SK-N-SH (cell line): ENCODE results near the gene CYSLTR2. TPM values are rescaled to one million over a fixed set of nuclear protein-coding genes. Genes with fewer than 3 reads are reported as not detected.

ENCODE experiments used
- CTCF ChIA-PET: fragments of 300-600, 350-600 bp; formaldehyde crosslinking; extraction: SDS; loops from one replicate; lab custom pipeline; 2021; lab: Yijun Ruan, JAX
- POLR2A ChIA-PET: fragments of 350-600 bp; sonication (Branson Sonifier 250); formaldehyde crosslinking; extraction: SDS; loops from one replicate; lab custom pipeline; 2020; ENCODE audit warnings: antibody characterized with exemption, inconsistent platforms; lab: Yijun Ruan, JAX
- DNase-seq: peaks from one replicate; pipeline ENCODE4 v3.0.0; 2012
- H2AFZ ChIP-seq: fragments of 200-600 bp; sonication (generic); 2 replicates; pipeline ENCODE4 v1.8.1; 2016; ENCODE audit warnings: antibody characterized with exemption, mild to moderate bottlenecking, low read depth
- H3F3A ChIP-seq: fragments of 200-600 bp; sonication (generic); replicated peaks from 2 replicates; pipeline ENCODE3; 2016; ENCODE audit warnings: antibody characterized with exemption, mild to moderate bottlenecking; ENCODE audit not compliant: insufficient read depth
- H3K27ac ChIP-seq, 2 experiments: fragments of 200-500 bp in 1 of 2; fragments of 200-600 bp in 1 of 2; sonication (Bioruptor generic) in 1 of 2; sonication (generic), shearing (Covaris generic) in 1 of 2; 2 replicates each; pipeline versions ENCODE4 v1.5.1 to v1.6.1; 2014 to 2016; ENCODE audit warnings: low read depth in 2 of 2, inconsistent platforms in 1 of 2, low read length in 1 of 2, mild to moderate bottlenecking in 1 of 2, mixed read lengths in 1 of 2
- H3K27me3 ChIP-seq: fragments of 200-600 bp; sonication (generic), shearing (Covaris generic); 2 replicates; pipeline ENCODE4 v1.6.1; 2016; ENCODE audit warnings: mixed run types; ENCODE audit not compliant: insufficient read depth
- H3K36me3 ChIP-seq, 2 experiments: fragments of 200-500 bp in 1 of 2; fragments of 200-600 bp in 1 of 2; sonication (Bioruptor generic) in 1 of 2; sonication (generic) in 1 of 2; replicated peaks in 1 of 2; 2 replicates each; pipeline versions ENCODE3 to v1.5.1; 2014 to 2016; ENCODE audit warnings: low read length in 1 of 2, mild to moderate bottlenecking in 1 of 2; ENCODE audit not compliant: insufficient read depth in 2 of 2, control insufficient read depth in 1 of 2
- H3K4me1 ChIP-seq, 2 experiments: fragments of 200-500 bp in 1 of 2; fragments of 200-600 bp in 1 of 2; sonication (Bioruptor generic) in 1 of 2; sonication (generic), shearing (Covaris generic) in 1 of 2; 2 replicates each; pipeline versions ENCODE4 v1.5.1 to v1.6.1; 2014 to 2016; ENCODE audit warnings: low read depth in 1 of 2, low read length in 1 of 2, mixed run types in 1 of 2; ENCODE audit not compliant: insufficient read depth in 2 of 2, control insufficient read depth in 1 of 2
- H3K4me2 ChIP-seq: fragments of 200-600 bp; sonication (generic), shearing (Covaris generic); 2 replicates; pipeline ENCODE4 v1.6.1; 2017; ENCODE audit warnings: mixed run types
- H3K4me3 ChIP-seq, 2 experiments: fragments of 200-500 bp in 1 of 2; fragments of 200-600 bp in 1 of 2; sonication (Bioruptor generic) in 1 of 2; sonication (generic), shearing (Covaris generic) in 1 of 2; 2 replicates each; pipeline versions ENCODE4 v1.5.1 to v1.8.1; 2014 to 2016; ENCODE audit warnings: low read depth in 2 of 2, inconsistent platforms in 1 of 2, low read length in 1 of 2, mild to moderate bottlenecking in 1 of 2, mixed read lengths in 1 of 2, moderate library complexity in 1 of 2
- H3K79me2 ChIP-seq: fragments of 200-600 bp; sonication (generic); 2 replicates; pipeline ENCODE4 v1.8.1; 2017; ENCODE audit warnings: mild to moderate bottlenecking; ENCODE audit not compliant: insufficient read depth
- H3K9ac ChIP-seq: fragments of 200-600 bp; sonication (generic); 2 replicates; pipeline ENCODE4 v1.6.1; 2017; ENCODE audit warnings: mixed run types
- H3K9me2 ChIP-seq: fragments of 200-600 bp; sonication (generic); 2 replicates; pipeline ENCODE4 v1.6.1; 2017; ENCODE audit warnings: mixed run types
- H3K9me3 ChIP-seq: fragments of 200-600 bp; sonication (generic); 2 replicates; pipeline ENCODE4 v1.6.1; 2017; ENCODE audit warnings: mixed run types, mild to moderate bottlenecking, moderate library complexity
- H4K20me1 ChIP-seq: fragments of 200-600 bp; sonication (generic); 2 replicates; pipeline ENCODE4 v1.6.1; 2017; ENCODE audit warnings: mild to moderate bottlenecking, mixed run types; ENCODE audit not compliant: insufficient read depth
- CTCF ChIP-seq: fragments of 200-600 bp; sonication (generic); IDR thresholded peaks from 2 replicates; pipeline ENCODE4 v1.6.1; 2017; ENCODE audit warnings: antibody characterized with exemption, mild to moderate bottlenecking, moderate library complexity
- EP300 ChIP-seq, 2 experiments: IDR thresholded peaks; 2 replicates each; pipeline versions ENCODE4 v1.4.0 to v1.6.1; 2012; ENCODE audit warnings: borderline replicate concordance in 1 of 2, low read depth in 1 of 2, low read length in 1 of 2
- FOSL2 ChIP-seq: IDR thresholded peaks from 2 replicates; pipeline ENCODE4 v1.4.0; 2012; ENCODE audit warnings: low read depth, mild to moderate bottlenecking, moderate library complexity, borderline replicate concordance
- FOXM1 ChIP-seq: IDR thresholded peaks from 2 replicates; pipeline ENCODE4 v1.4.0; 2012; ENCODE audit warnings: low read depth, mild to moderate bottlenecking
- GATA2 ChIP-seq: sonication (generic); formaldehyde crosslinking; IDR thresholded peaks from 2 replicates; pipeline ENCODE4 v1.5.0; 2020; ENCODE audit warnings: mild to moderate bottlenecking, missing genetic modification reagents
- IRF3 ChIP-seq: fragments of 150-350 bp; IDR thresholded peaks from 2 replicates; pipeline ENCODE4 v1.6.1; 2016; ENCODE audit warnings: mild to moderate bottlenecking, low read depth, low read length
- MEF2A ChIP-seq: IDR thresholded peaks from 2 replicates; pipeline ENCODE4 v1.4.0; 2012; ENCODE audit warnings: low read depth, borderline replicate concordance
- MXI1 ChIP-seq: IDR thresholded peaks from 2 replicates; pipeline ENCODE4 v1.6.1; 2012; ENCODE audit warnings: mild to moderate bottlenecking, low read depth, low read length, improper control_type of control experiment
- PBX3 ChIP-seq: IDR thresholded peaks from 2 replicates; pipeline ENCODE4; 2012
- REST ChIP-seq: IDR thresholded peaks from 2 replicates; pipeline ENCODE4 v1.6.1; 2012; ENCODE audit warnings: mild to moderate bottlenecking, low read depth, low read length, moderate library complexity
- RFX5 ChIP-seq: IDR thresholded peaks from 2 replicates; pipeline ENCODE4 v1.6.1; 2012; ENCODE audit warnings: mild to moderate bottlenecking, improper control_type of control experiment, low read length
- RXRA ChIP-seq: IDR thresholded peaks from 2 replicates; pipeline ENCODE4 v1.4.0; 2012; ENCODE audit warnings: low read depth, mild to moderate bottlenecking, borderline replicate concordance
- USF1 ChIP-seq: IDR thresholded peaks from 2 replicates; pipeline ENCODE4 v1.4.0; 2012; ENCODE audit warnings: low read depth, borderline replicate concordance
- USF2 ChIP-seq: fragments of 150-350 bp; IDR thresholded peaks from 2 replicates; pipeline ENCODE4 v1.6.1; 2017; ENCODE audit warnings: antibody characterized with exemption, low read length, low read depth, borderline replicate concordance
- YY1 ChIP-seq: IDR thresholded peaks from 2 replicates; pipeline ENCODE4 v1.4.0; 2012; ENCODE audit warnings: low read depth, mild to moderate bottlenecking
- WGBS: methylation state at CpG from one replicate; pipeline ENCODE4 v1.1.6; 2017; ENCODE audit warnings: low lambda C conversion rate; 5-methylcytosine and 5-hydroxymethylcytosine counted together
- polyA plus RNA-seq, 3 experiments: library from polyadenylated mRNA; depleted of rRNA; stranded (reverse); fragments of >200 nt; gene quantifications; 2 replicates each; pipeline ENCODE4 v1.2.3, GENCODE V29; 2012

The CYSLTR2 gene
- polyA plus RNA-seq, 1 of the 3 experiments (the other 2 are of a cell fraction): 0.12 TPM

GRCh38 chr13:48731001-48731658, 77.4 kb downstream of the CYSLTR2 start:
- Histone ChIP-seq H3K9me2 (no peaks in the 10 kb centered on the region), H3K27ac (no peak overlapping the region), H3F3A (no peaks in the 10 kb centered on the region), H2AFZ (no peak overlapping the region), H3K27me3 (no peaks in the 10 kb centered on the region), H3K79me2 (no peaks in the 10 kb centered on the region), H3K9ac (no peak overlapping the region), H3K4me3 (no peak overlapping the region), H3K4me2 (no peak overlapping the region), H3K4me1 (no peaks in the 10 kb centered on the region; a peak in 1 of 4 replicates), H3K9me3 (no peaks in the 10 kb centered on the region), H4K20me1 (no peaks in the 10 kb centered on the region), H3K36me3 (no peaks in the 10 kb centered on the region)
- 50% methylated on average over 5 of the region's 6 CpGs for WGBS
- TF ChIP-seq IRF3 (no peak), YY1 (no peak), PBX3 (peak; percentile 49; the same call in 1 of the 2 replicates), USF1 (no peak), RXRA (no peak)
- ChIA-PET POLR2A (no interaction called here), CTCF (interaction anchor here (0.6 to 2.0 kb wide), 11 partner anchors 8 to 152 kb away, joined by 3 to 10 read pairs (median 4); no protein-coding TSS in a partner anchor)
- no peak for DNase-seq

GRCh38 chr13:48731957-48732569, 78.3 kb downstream of the CYSLTR2 start:
- ChIA-PET POLR2A (no interaction called here), CTCF (interaction anchor here (0.6 to 2.0 kb wide), 12 partner anchors 9 to 1272 kb away, joined by 3 to 10 read pairs (median 4); no protein-coding TSS in a partner anchor)
- no peaks in the 10 kb centered on the region for H3F3A ChIP-seq
- H3K36me3 ChIP-seq: no peaks in the 10 kb centered on the region
- no peak overlapping the region for H3K9ac ChIP-seq
- DNase-seq: peak; percentile 44
- no peaks in the 10 kb centered on the region for H4K20me1 ChIP-seq
- H3K9me2 ChIP-seq: no peaks in the 10 kb centered on the region
- no peaks in the 10 kb centered on the region for H3K27me3 ChIP-seq
- H3K4me3 ChIP-seq: peak overlapping the region in 1 of 2 experiments; percentile 47; a peak in 1 of 4 replicates
- no peak overlapping the region for H3K27ac ChIP-seq
- H3K4me1 ChIP-seq: no peaks in the 10 kb centered on the region; a peak in 1 of 4 replicates
- no peak overlapping the region for H2AFZ ChIP-seq
- H3K79me2 ChIP-seq: no peaks in the 10 kb centered on the region
- 79% methylated on average over 5 of the region's 16 CpGs for WGBS
- H3K4me2 ChIP-seq: no peak overlapping the region
- H3K9me3 ChIP-seq: no peaks in the 10 kb centered on the region
- TF ChIP-seq EP300 (IDR thresholded peaks at IDR 0.05; ENCODE audit: borderline replicate concordance in 1 of 2, low read depth in 1 of 2, low read length in 1 of 2) (no peak), FOXM1 (no peak), GATA2 (CRISPR knock-in tag) (no peak), REST (no peak), USF2 (no peak), FOSL2 (no peak), MEF2A (no peak), CTCF (peak; percentile 57), RFX5 (no peak), MXI1 (no peak)
